Caki2 (cell line): ENCODE results near the gene ZDHHC5. TPM values are rescaled to one million over a fixed set of nuclear protein-coding genes. Genes with fewer than 3 reads are reported as not detected.
"Not testable (repeated sequence)": the region's sequence is repeated elsewhere in the genome, so short reads cannot be mapped to it uniquely, and the experiment has no call there.

Source experiments
- DNase-seq: peaks from one replicate; pipeline ENCODE4 v3.0.0-alpha.2; 2015; ENCODE audit warnings: low read depth
- in situ Hi-C: cut with HindIII; loops from 2 replicates; pipeline ENCODE4 v1.10.0; 2016; ENCODE audit warnings: low sequenced_read_pairs, low pct_unique_long_range_greater_than_20kb, mixed read lengths
- total RNA-seq: library from RNA; depleted of rRNA; stranded (reverse); fragments of >200 nt; shearing (Covaris generic); gene quantifications from 2 replicates; pipeline ENCODE4 v1.2.3, GENCODE V29; 2014; ENCODE audit warnings: low replicate concordance

ZDHHC5 gene
- total RNA-seq, 1 experiment from 2014 or later, result 50.6 TPM

DNA sequence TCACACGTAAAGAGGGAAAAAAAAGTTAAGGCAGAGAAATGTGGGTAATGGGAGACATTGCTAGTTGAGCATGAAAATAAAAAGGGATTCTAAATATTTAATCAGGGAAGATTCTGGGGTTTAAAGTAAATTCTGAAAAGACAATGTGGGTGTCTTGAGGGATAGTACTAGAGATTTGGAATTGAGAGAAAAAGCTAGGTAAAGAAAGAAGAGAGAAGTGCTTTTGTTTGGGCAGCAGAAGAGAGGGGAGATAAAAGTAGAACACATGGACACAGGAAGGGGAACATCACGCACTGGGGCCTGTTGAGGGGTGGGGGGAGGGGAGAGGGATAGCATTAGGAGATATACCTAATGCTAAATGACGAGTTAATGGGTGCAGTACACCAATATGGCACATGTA lies 14.8 kb upstream of the ZDHHC5 start:
- no peak for DNase-seq
- in situ Hi-C loops, result no loop called here

DNA sequence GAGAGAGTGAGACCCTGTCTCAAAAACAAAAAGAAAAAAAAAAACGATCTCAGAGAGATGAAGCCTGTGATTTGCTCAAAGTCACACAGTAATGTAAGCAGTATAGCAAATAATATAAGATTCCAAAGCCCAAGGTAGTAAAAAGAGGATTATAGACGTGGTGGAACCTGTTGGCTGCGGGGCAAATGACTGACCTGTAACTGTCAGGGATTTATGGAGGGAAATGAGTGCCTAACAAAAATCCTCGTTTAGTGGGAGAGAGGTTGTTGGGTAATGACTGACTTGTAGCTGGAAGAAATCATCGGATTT lies 11.1 kb upstream of the ZDHHC5 start:
- in situ Hi-C loops, result no loop called here
- no peak for DNase-seq

DNA sequence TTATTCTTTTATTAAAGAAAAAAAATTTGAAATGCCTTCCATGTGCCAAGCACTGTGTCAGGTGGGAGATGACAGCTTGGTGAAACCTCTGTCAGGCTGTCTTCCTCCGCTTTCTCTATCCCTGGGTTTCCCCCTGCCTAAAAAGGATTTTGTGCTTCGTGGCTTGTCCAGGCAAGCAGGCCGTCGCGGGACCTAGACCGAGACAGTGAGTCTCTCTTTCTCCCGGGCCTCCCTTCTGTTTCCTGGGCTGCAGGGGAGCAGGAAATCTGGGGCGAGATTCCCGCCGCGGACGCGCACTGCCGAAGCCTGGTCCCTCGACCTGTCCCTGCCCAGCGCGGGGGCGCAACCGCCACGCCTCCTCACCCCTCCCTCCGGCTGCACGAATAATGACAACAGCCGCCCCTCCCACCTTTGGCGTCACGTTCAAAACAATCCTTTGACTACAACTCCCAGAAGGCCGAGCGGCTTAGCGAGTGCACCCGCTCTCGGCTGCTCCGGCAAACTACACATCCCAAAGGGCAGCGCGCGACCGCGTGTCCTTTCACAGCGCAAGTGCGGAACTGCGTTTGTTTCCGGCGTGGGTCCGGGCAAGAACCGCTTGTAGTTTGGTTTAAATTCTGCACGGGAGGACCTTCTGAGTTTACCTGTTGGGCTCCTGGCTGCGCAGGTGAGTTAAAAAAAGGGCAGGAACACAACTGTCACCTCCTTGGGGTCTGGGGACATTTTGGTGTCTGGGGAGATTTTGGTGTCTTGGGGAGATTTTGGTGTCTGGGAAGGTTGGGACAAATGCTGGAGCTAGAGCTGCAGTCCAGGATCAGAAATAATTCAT lies 10.5 kb upstream of the ZDHHC5 start, which contains the start of gene CLP1:
Gene CLP1, plus strand, starts transcription at position 569 of the 829 bp plus-strand sequence. CDS start 1,715 bp downstream, outside the sequence.
- in situ Hi-C loops, result no loop called here
- peak; percentile 97 for DNase-seq

DNA sequence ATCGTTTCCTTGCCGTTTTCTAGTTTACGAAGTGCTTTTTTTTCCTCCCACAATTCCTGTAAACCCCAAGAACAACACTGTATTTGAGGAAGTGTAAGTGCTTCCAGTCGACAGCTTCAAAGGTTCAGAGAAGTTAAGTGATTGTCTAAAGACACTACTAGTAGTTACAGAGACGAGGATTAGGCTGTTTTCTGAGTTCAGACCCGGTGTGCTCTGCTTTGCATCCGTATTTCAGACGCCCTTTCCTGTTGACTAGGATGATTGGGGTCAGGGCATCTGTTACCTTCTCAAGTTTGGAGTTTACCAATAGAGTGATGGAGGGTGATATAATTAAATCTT lies 9.9 kb upstream of the ZDHHC5 start:
- in situ Hi-C loops, result no loop called here
- DNase-seq, result no peak

GRCh38 chr11:57659669-57660068 lies 8.2 kb upstream of the ZDHHC5 start:
- no peak for DNase-seq
- in situ Hi-C loops, result no loop called here

DNA sequence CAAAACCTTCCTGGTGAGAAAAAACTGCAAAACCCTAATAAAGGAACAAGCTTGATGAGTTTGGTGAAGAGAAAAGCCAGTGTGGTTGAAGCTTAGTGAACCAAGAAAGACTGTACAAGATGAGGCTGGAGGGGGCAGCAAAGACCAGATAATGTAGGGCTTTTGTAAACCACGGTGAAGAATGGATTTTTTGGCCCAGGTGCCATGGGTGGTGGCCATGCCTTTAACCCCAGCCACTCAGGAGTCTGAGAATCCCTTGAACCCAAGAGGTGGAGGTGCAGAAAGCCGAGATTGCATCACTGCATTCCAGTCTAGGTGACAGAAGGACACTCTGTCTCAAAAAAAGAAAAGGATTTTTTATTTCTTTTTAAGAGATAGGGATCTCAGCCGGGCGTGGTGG lies 5.0 kb upstream of the ZDHHC5 start:
- in situ Hi-C loops, result no loop called here
- DNase-seq, result no peak

GRCh38 chr11:57663975-57664374 lies 3.9 kb upstream of the ZDHHC5 start:
- no peak for DNase-seq
- in situ Hi-C loops, result no loop called here

DNA sequence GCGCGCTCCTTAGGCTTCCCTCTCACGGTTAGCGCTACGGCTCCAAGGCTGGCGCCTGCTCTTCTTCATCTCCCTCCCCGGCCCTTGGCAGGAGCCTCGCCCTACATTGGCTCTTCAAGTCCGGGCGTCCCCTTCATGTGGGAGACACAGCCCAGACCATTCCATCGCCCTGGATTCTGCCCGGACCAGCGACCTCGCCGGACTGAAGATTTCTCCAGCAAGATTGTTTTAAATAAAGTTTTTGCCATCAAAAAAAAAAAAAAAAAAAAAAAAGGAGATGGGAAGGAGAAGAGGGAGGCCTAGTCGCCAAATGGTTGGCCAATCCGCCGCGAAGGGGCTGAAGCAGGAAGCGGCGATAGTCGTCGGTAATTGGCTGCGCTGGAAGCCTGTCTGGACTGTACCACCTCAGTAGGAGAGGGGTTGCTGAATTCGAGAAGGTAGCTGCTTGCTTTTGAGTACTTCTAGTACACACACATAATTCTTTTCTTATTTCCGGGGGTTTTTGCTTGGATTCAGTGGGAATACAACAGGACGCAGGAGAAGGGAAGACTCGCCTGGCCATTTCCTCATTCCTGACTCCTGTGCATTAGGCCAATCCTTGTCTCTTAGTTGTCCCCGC lies 688 bp upstream of the ZDHHC5 start:
- peak; percentile 96 for DNase-seq
- in situ Hi-C loops, result no loop called here

- no peak for DNase-seq
- in situ Hi-C loops, result no loop called here
Observed at GRCh38 chr11:57668434-57668782, 494 bp downstream of the ZDHHC5 start.

- in situ Hi-C loops, result no loop called here
- DNase-seq, result peak; percentile 57
Observed at GRCh38 chr11:57674251-57674650, 6.3 kb downstream of the ZDHHC5 start.

DNA sequence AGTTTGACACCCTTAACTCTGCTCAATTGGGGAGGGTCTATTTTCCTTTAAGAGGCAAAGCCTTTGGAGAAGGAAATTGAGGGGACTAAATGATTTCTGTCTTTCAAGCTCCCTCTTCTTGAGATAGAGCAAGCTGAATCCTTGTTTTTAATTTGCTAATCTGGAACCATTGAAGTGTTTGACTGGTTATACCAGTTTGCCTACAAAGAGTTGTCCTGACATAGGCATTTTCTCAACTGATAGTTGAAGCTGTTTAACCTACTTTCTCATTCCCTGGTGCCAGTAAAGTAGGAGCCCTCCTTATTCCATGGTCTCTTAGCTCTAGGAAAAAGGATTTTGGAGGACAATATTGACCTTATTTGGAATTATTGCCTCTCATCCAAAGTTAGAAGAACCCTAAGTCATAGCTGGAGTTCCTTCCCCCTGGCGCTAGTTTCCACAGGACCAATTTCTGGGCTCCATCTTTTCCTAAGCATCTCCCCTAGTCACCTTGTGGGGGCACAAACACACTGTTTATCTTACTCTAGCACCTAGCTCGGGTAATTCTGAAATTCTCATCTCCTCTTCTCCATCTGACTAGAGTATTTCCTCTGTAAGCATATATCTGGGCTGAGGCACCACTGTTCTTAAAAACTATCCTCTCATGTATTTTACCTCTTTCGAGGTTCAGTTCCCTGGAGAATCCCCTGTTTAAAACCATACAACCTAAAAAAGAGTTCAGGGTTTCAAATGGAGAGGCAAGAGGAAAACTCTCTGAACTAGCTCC lies 7.4 kb downstream of the ZDHHC5 start:
- in situ Hi-C loops, result no loop called here
- no peak for DNase-seq

DNA sequence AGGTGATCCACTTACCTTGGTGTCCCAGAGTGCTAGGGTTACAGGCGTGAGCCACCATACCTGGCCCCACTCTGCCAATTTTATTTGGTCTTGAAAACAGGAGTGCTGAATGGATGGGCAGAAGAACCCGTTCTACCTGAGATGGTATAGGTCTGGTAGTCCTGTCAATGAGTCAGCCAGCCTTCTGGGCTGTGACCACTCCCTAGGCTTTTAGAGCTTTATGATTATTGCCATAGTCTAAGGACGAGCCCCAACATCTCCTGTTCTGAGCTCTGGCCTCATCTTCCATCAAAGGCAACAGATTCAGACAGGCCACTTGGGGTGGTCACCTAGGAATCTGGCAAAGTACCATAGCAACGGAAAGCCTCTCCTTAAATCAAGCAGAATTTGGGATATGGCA lies 11.5 kb downstream of the ZDHHC5 start:
- in situ Hi-C loops, result no loop called here
- DNase-seq, result no peak

- in situ Hi-C loops, result no loop called here
- peak; percentile 65 for DNase-seq
Observed at GRCh38 chr11:57680552-57680874, 12.6 kb downstream of the ZDHHC5 start.

GRCh38 chr11:57681168-57681567 lies 13.3 kb downstream of the ZDHHC5 start:
- no peak for DNase-seq
- in situ Hi-C loops, result no loop called here

GRCh38 chr11:57690474-57690873 lies 22.6 kb downstream of the ZDHHC5 start:
- in situ Hi-C loops, DNase-seq: not testable (repeated sequence)

DNA sequence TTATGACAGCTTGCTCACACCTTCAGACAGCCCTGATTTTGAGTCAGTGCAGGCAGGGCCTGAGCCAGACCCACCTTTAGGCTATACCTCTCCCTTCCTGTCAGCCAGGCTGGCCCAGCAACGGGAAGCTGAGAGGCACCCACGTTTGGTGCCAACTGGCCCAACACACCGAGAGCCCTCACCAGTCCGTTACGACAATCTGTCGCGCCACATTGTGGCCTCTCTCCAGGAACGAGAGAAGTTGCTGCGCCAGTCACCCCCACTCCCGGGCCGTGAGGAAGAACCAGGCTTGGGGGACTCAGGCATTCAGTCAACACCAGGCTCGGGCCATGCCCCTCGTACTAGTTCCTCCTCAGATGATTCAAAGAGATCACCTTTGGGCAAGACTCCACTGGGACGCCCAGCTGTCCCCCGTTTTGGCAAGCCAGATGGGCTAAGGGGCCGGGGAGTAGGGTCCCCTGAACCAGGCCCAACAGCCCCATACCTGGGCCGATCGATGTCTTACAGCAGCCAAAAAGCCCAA lies 31.0 kb downstream of the ZDHHC5 start:
- in situ Hi-C loops, result no loop called here
- DNase-seq, result no peak

GRCh38 chr11:57699813-57700212 lies 31.9 kb downstream of the ZDHHC5 start:
- in situ Hi-C loops, result no loop called here
- DNase-seq, result no peak

GRCh38 chr11:57700425-57700824 lies 32.5 kb downstream of the ZDHHC5 start:
- in situ Hi-C loops, result no loop called here
- DNase-seq, result no peak

GRCh38 chr11:57703341-57703740 lies 35.4 kb downstream of the ZDHHC5 start:
- in situ Hi-C loops, result no loop called here
- no peak for DNase-seq
